ENCODE data around the gene U2SURP.
A peak's percentile ranks its signal among the peaks of the same experiment; 100 is the strongest.
"Not testable (repeated sequence)": the region's sequence is repeated elsewhere in the genome, so short reads cannot be mapped to it uniquely, and the experiment has no call there.

U2SURP gene

DNA sequence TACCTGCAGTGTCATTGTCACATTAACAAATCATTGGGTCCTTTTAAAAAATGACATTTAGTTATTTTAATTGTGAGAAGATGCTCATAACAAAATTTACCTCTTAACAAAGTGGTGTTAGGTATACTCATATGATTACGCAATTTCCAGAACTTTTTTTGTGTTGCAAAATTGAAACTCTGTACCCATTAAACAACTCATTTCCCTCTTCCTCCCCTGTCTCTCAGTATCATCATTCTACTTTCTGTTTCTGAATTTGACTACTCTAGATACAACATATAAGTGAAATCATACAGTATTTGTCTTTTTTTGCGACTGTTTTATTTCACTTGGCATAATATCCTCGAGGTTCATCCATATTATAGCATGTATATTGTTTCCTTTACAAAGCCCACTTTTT, 59.5 kb downstream of the U2SURP start:
- H3K4me1 Mint-ChIP-seq (ENCODE audit: low read depth): peaks cover 22% of the 10 kb centered on the region
- no peaks in the 10 kb centered on the region for H3K27me3 Mint-ChIP-seq (ENCODE audit: low read depth)
- peak overlapping the region; percentile 49 for H3K27ac Mint-ChIP-seq
- H3K9me3 Mint-ChIP-seq: no peaks in the 10 kb centered on the region
- no peak for DNase-seq (ENCODE audit: low spot score)
- peak overlapping the region; percentile 36 for H3K4me3 Mint-ChIP-seq
- H3K36me3 Mint-ChIP-seq (ENCODE audit: low read depth): peaks cover 33% of the 10 kb centered on the region

DNA sequence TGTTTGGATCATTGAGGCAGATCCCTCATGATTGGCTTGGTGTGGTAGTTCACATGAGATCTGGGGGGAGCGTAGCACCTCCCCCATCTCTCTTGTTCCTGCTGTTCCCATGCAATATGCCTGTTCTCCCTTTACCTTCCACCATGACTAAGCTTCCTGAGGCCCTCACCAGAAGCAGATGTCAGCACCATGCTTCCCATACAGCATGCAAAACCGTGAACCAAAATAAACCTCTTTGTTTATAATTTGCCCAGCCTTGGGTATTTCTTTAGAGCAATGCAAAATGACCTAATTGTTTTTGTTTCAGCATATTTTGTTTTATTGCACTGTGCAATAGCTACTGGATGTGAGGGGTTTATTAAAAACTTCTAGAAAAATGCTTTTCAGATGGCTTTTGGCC, 61.6 kb downstream of the U2SURP start:
- H3K4me3 Mint-ChIP-seq: no peak overlapping the region
- peaks cover 22% of the 10 kb centered on the region for H3K36me3 Mint-ChIP-seq (ENCODE audit: low read depth)
- H3K27ac Mint-ChIP-seq: no peak overlapping the region
- H3K27me3 Mint-ChIP-seq (ENCODE audit: low read depth): no peaks in the 10 kb centered on the region
- no peak for DNase-seq (ENCODE audit: low spot score)
- peaks cover 19% of the 10 kb centered on the region for H3K4me1 Mint-ChIP-seq (ENCODE audit: low read depth)
- H3K9me3 Mint-ChIP-seq: no peaks in the 10 kb centered on the region

DNA sequence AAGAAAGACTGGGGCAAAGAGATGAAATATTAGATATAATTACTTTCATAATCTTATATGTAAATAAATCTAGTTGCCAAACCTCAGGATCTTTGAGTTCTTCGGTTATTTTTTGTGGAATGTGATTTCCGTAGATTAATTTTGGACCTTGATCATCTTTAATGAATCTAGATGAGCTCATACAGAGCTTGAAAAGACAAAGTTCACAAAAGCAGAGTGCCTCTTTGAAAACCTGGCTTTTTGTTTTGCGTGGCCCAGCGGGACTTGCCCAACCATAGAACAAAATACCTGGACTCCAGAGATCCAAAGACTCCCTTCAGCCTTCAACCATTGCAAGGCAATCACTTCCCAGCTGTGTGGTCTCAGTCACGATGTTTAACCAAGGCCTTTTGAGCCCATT, 63.4 kb downstream of the U2SURP start:
- DNase-seq (ENCODE audit: low spot score): no peak
- H3K9me3 Mint-ChIP-seq: no peaks in the 10 kb centered on the region
- no peaks in the 10 kb centered on the region for H3K27me3 Mint-ChIP-seq (ENCODE audit: low read depth)
- peaks cover 19% of the 10 kb centered on the region for H3K4me1 Mint-ChIP-seq (ENCODE audit: low read depth)
- H3K36me3 Mint-ChIP-seq (ENCODE audit: low read depth): peaks cover 17% of the 10 kb centered on the region
- no peak overlapping the region for H3K4me3 Mint-ChIP-seq
- no peak overlapping the region for H3K27ac Mint-ChIP-seq

DNA sequence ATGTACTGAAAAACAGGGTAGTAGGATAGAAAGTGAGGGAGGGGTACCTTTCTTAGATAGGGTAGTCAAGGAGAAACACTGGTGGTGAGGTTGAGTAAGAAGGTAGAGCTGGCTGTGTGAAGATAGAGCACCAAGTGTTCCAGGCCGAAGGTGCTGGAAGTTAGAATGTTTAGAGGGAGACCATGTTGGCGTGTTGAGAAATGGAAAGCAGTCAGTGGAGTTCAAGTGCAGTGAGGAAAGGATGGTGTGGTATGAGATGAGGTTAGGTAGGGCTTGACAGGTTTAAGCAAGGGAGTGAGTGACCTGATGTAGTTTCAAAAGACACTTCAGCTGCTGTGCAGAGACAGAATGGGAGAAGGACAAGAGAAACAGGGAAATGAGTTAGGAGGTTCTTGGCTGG, 64.0 kb downstream of the U2SURP start:
- peaks cover 13% of the 10 kb centered on the region for H3K4me1 Mint-ChIP-seq (ENCODE audit: low read depth)

DNA sequence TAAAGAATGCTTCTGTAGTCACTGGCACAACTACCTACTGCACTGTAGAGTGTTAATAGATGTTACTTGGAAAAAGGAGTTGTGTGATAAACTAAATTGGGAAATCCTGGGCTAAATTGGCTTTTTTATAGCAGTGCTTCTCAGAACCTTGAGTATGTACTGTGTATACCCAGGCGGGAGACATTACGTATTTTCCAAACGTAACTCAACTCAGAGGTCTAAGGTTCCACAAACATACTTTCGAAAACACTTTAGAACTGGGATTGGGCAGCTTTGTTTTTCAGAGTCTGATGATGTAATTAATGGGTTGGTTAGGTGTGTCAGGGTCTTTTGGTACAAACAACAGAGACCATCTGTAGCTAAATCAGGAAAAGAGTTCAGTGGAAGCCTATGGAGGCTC, 64.7 kb downstream of the U2SURP start:
- no peak for DNase-seq (ENCODE audit: low spot score)
- H3K4me3 Mint-ChIP-seq: no peak overlapping the region
- H3K36me3 Mint-ChIP-seq (ENCODE audit: low read depth): peaks cover 11% of the 10 kb centered on the region
- H3K27me3 Mint-ChIP-seq (ENCODE audit: low read depth): no peaks in the 10 kb centered on the region
- H3K27ac Mint-ChIP-seq: no peak overlapping the region
- H3K9me3 Mint-ChIP-seq: no peaks in the 10 kb centered on the region
- peaks cover 6% of the 10 kb centered on the region for H3K4me1 Mint-ChIP-seq (ENCODE audit: low read depth)

More for the DNA sequence above, 64.0 kb downstream of the U2SURP start:
- H3K27me3 Mint-ChIP-seq (ENCODE audit: low read depth): no peaks in the 10 kb centered on the region
- H3K9me3 Mint-ChIP-seq: no peaks in the 10 kb centered on the region
- no peak for DNase-seq (ENCODE audit: low spot score)
- H3K27ac Mint-ChIP-seq: no peak overlapping the region
- peaks cover 14% of the 10 kb centered on the region for H3K36me3 Mint-ChIP-seq (ENCODE audit: low read depth)
- no peak overlapping the region for H3K4me3 Mint-ChIP-seq

DNA sequence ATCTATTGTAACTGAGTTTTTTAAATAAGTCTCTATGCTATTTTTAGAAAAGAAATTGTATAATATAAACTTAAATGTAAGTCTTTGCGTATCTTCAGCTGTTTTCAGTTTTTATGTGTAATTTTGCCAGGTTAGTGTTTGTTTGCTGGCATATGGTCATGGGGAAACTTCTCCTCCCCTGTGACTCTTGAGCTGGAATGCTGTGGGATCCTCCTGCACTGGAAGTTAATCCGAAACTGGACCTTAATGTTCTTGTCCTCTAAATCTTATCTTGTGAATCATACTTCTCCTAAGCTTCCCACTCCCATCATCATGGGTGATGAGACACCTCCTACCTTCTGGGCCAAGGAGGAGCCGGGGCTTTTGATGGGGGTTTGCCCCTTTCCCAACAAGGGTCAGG, 65.8 kb downstream of the U2SURP start:
- peaks cover 1% of the 10 kb centered on the region for H3K4me1 Mint-ChIP-seq (ENCODE audit: low read depth)

DNA sequence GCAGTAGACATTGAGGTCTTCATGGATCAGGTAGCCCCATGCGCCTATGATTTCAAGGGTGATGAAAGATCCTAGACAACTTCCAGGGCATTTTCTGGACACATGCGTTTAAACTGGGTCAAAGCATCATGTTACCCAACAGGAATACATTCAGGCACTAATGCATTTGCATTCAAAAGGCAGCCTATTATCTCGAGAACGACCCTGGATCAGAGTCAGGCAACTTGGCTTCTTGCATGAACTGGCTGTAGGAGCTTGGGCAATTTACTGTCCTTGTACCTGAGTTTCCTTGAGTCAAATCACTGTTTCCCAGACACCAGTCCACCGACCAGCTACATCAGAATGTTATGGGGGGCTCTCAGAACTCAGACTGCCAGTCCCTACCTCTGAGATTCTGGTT, 66.7 kb downstream of the U2SURP start:
- Mint-ChIP-seq H3K36me3 (ENCODE audit: low read depth) (no peaks in the 10 kb centered on the region), H3K4me3 (no peak overlapping the region), H3K27me3 (ENCODE audit: low read depth) (no peaks in the 10 kb centered on the region), H3K9me3 (no peaks in the 10 kb centered on the region), H3K4me1 (ENCODE audit: low read depth) (peaks cover 1% of the 10 kb centered on the region), H3K27ac (no peak overlapping the region)
- no peak for DNase-seq (ENCODE audit: low spot score)

More for the DNA sequence above, 65.8 kb downstream of the U2SURP start:
- Mint-ChIP-seq H3K4me3 (no peak overlapping the region), H3K36me3 (ENCODE audit: low read depth) (peaks cover 4% of the 10 kb centered on the region), H3K27me3 (ENCODE audit: low read depth) (no peaks in the 10 kb centered on the region), H3K27ac (no peak overlapping the region), H3K9me3 (no peaks in the 10 kb centered on the region)
- no peak for DNase-seq (ENCODE audit: low spot score)

DNA sequence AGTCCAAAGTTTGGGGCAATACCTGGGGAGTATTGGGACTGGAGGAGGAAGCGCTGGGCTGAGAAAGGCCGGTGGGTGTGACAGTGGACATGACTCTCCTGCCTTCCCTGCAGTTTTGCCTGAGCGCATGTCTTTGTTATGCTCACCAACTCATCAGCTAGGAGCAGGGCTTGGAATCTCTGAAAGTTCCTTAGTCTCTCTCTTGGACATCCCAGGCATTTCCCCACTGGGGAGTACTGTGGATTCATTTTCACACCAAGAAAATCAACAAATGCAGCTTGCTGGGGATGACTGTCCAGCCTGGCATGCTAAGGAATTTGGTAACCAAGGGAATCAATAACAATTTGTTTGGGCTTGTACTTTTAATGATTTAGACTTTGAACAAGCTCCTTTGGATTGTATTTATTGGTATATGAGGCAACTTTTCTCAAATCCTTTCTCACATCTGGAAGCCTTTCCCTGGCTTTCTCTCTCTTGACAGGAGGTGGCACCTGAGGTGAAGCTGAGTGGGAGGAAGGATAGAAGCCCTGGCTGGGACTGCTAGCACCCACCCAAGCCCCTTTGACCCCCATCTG, 69.7 kb downstream of the U2SURP start:
- no peaks in the 10 kb centered on the region for H3K36me3 Mint-ChIP-seq (ENCODE audit: low read depth)
- no peak for DNase-seq (ENCODE audit: low spot score)
- no peaks in the 10 kb centered on the region for H3K27me3 Mint-ChIP-seq (ENCODE audit: low read depth)
- no peaks in the 10 kb centered on the region for H3K9me3 Mint-ChIP-seq
- H3K27ac Mint-ChIP-seq: no peak overlapping the region
- no peak overlapping the region for H3K4me3 Mint-ChIP-seq
- no peaks in the 10 kb centered on the region for H3K4me1 Mint-ChIP-seq (ENCODE audit: low read depth)

DNA sequence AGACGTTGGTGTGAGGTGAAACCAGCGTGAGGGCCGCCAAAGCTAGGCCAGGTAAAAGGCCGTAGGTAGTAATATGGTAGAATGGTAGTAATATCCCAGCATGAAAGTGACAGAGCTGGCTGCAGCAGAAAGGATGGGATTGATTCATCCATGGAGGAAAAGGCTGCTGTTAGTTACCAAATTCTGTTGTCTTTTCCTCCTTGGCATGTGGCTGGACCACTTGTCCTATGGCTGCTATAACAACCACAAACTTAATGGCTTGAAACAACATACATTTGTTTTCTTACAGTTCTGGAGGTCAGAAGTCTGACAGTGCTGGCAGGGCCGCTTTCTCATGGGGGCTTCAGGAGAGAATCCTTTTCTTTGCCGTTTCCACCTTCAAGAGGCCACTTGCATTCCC, 70.4 kb downstream of the U2SURP start:
- no peaks in the 10 kb centered on the region for H3K27me3 Mint-ChIP-seq (ENCODE audit: low read depth)
- no peak for DNase-seq (ENCODE audit: low spot score)
- H3K36me3 Mint-ChIP-seq (ENCODE audit: low read depth): no peaks in the 10 kb centered on the region
- no peak overlapping the region for H3K4me3 Mint-ChIP-seq
- H3K9me3 Mint-ChIP-seq: no peaks in the 10 kb centered on the region
- H3K4me1 Mint-ChIP-seq (ENCODE audit: low read depth): no peaks in the 10 kb centered on the region
- H3K27ac Mint-ChIP-seq: no peak overlapping the region

DNA sequence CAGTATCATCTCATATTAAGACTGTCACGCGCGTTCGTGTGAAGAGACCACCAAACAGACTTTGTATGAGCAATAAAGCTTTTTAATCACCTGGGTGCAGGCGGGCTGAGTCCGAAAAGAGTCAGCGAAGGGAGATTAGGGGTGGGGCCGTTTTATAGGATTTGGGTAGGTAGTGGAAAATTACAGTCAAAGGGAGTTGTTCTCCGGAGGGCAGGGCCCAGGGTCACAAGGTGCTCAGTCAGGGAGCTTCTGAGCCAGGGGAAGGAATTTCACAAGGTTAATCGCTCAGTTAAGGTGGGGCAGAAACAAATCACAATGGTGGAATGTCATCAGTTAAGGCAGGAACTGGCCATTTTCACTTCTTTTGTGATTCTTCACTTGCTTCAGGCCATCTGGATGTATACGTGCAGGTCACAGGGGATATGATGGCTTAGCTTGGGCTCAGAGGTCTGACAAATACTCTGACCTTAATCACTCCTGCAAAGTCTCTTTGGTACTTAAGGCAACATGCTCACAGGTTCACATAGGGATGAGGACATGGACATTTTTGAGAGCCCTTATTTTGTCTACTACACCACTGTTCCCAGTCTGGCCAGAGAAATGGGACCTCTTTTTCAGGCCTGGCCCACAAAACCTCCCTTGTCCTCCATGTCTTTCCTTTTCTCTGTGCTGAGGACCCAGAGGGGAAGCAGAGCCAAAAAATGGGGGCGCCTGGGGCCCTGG, 71.1 kb downstream of the U2SURP start:
- not testable (repeated sequence) for H3K27ac Mint-ChIP-seq, H3K9me3 Mint-ChIP-seq

DNA sequence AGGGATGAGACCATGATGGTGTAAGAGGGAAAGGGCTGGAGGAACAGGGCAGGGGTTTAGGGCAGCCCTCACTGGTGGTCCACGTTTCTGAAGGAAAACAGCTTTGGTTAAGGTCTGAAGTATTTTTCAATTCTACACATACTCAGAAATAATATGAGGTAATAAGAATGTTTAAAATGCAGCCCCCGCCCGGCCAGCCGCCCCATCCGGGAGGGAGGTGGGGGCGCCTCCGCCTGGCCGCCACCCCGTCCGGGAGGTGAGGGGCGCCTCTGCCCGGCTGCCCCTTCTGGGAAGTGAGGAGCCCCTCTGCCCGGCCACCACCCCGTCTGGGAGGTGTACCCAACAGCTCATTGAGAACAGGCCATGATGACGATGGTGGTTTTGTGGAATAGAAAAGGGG, 72.2 kb downstream of the U2SURP start:
- H3K27me3 Mint-ChIP-seq (ENCODE audit: low read depth); DNase-seq (ENCODE audit: low spot score); H3K9me3 Mint-ChIP-seq; H3K4me1 Mint-ChIP-seq (ENCODE audit: low read depth); H3K4me3 Mint-ChIP-seq; H3K36me3 Mint-ChIP-seq (ENCODE audit: low read depth); H3K27ac Mint-ChIP-seq: not testable (repeated sequence)

More for the DNA sequence above, 71.1 kb downstream of the U2SURP start:
- not testable (repeated sequence) for H3K36me3 Mint-ChIP-seq (ENCODE audit: low read depth); H3K27me3 Mint-ChIP-seq (ENCODE audit: low read depth); H3K4me3 Mint-ChIP-seq; H3K4me1 Mint-ChIP-seq (ENCODE audit: low read depth); DNase-seq (ENCODE audit: low spot score)

DNA sequence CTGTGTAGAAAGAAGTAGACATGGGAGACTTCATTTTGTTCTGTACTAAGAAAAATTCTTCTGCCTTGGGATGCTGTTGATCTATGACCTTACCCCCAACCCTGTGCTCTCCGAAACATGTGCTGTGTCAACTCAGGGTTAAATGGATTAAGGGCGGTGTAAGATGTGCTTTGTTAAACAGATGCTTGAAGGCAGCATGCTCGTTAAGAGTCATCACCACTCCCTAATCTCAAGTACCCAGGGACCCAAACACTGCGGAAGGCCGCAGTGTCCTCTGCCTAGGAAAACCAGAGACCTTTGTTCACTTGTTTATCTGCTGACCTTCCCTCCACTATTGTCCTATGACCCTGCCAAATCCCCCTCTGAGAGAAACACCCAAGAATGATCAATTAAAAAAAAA, 72.6 kb downstream of the U2SURP start:
- not testable (repeated sequence) for H3K9me3 Mint-ChIP-seq; H3K4me3 Mint-ChIP-seq; H3K4me1 Mint-ChIP-seq (ENCODE audit: low read depth); H3K27me3 Mint-ChIP-seq (ENCODE audit: low read depth); H3K27ac Mint-ChIP-seq; DNase-seq (ENCODE audit: low spot score); H3K36me3 Mint-ChIP-seq (ENCODE audit: low read depth)

DNA sequence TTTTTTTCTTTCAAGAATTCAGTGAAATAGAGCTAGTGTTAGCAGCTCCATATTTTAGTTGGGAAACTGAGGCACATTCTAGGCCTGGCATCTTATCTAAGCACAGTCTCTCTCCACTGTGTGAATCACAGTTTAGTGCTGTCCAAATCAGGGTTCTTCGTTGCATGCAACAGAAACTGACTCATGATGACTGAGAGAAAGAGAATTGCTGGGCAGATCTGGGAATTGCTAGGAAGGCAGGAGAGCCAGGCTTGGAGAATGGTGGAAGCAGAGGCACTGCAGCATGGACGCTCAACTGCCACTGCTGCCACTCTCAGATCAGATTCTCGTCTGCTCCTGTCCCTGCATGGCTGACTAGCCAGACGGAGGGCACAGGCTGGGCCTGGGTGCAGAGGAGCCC, 77.5 kb downstream of the U2SURP start:
- Mint-ChIP-seq H3K4me1 (ENCODE audit: low read depth) (peaks cover 4% of the 10 kb centered on the region), H3K27me3 (ENCODE audit: low read depth) (peaks cover 7% of the 10 kb centered on the region), H3K27ac (no peak overlapping the region), H3K4me3 (no peak overlapping the region), H3K36me3 (ENCODE audit: low read depth) (no peaks in the 10 kb centered on the region), H3K9me3 (no peaks in the 10 kb centered on the region)
- no peak for DNase-seq (ENCODE audit: low spot score)

DNA sequence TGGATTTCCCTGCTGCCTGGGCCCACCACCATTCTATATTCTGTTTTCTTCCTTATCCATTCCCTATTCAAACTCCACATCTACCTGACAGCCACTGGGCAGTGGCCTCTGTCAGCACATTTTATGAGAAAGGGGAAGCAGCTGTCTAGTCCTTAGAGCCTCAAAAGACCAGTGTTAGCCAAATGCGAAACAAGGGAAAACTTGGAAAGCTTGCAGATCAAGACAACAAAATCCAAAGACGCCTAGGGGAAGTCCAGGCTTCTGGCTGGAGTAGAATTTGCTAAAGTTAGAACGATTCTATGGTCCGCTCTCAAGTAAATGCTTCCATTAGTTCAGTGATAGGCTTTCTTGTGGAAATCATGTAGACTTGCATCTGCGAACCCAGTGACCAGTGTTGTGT, 78.8 kb downstream of the U2SURP start:
- H3K27ac Mint-ChIP-seq: no peak overlapping the region
- H3K27me3 Mint-ChIP-seq (ENCODE audit: low read depth): peaks cover 7% of the 10 kb centered on the region
- H3K36me3 Mint-ChIP-seq (ENCODE audit: low read depth): no peaks in the 10 kb centered on the region
- DNase-seq (ENCODE audit: low spot score): no peak
- no peak overlapping the region for H3K4me3 Mint-ChIP-seq
- no peaks in the 10 kb centered on the region for H3K9me3 Mint-ChIP-seq
- H3K4me1 Mint-ChIP-seq (ENCODE audit: low read depth): peaks cover 4% of the 10 kb centered on the region

DNA sequence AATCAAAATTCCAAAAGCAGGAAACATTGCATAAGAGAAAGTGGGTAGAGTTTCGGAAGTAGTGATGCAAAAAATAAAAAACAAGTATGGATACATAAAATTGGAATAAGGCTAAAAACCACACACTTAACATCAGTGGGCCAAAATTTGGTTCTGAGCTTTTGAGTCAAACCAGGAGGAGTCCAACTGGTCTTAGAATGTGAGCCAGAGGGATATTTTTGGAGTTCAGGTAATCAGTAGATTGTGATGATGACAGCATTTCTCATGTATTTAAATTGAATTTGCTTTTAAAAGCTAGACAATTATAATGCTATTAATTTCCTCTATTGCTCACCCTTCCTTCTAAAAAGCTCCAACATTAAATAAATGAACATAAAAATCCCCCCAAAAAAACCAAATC, 80.0 kb downstream of the U2SURP start:
- Mint-ChIP-seq H3K4me3 (no peak overlapping the region), H3K4me1 (ENCODE audit: low read depth) (peaks cover 4% of the 10 kb centered on the region), H3K9me3 (no peaks in the 10 kb centered on the region), H3K36me3 (ENCODE audit: low read depth) (no peaks in the 10 kb centered on the region), H3K27me3 (ENCODE audit: low read depth) (peaks cover 7% of the 10 kb centered on the region), H3K27ac (no peak overlapping the region)
- no peak for DNase-seq (ENCODE audit: low spot score)

Data from T-helper 2 cell treated with Interferon-gamma antibody and Interleukin-4, amounts not matched to agents 5 μg/mL and 100 μg/mL, for 36 hours (primary cell).